KBM-7 (cell line): ENCODE data around the gene USP12.
A peak's percentile ranks its signal among the peaks of the same experiment; 100 is the strongest.
"Not testable (repeated sequence)": the region's sequence is repeated elsewhere in the genome, so short reads cannot be mapped to it uniquely, and the experiment has no call there.

Experiments
- DNase-seq: peaks from one replicate; pipeline ENCODE4 v3.0.0-alpha.2; 2015
- in situ Hi-C: fragments of 300-500 bp; cut with MboI; formaldehyde crosslinking; loops from 2 replicates; pipeline ENCODE4 v1.14.3; 2020; ENCODE audit warnings: low sequenced_read_pairs, low pct_unique_long_range_greater_than_20kb, mixed read lengths

The USP12 gene

DNA sequence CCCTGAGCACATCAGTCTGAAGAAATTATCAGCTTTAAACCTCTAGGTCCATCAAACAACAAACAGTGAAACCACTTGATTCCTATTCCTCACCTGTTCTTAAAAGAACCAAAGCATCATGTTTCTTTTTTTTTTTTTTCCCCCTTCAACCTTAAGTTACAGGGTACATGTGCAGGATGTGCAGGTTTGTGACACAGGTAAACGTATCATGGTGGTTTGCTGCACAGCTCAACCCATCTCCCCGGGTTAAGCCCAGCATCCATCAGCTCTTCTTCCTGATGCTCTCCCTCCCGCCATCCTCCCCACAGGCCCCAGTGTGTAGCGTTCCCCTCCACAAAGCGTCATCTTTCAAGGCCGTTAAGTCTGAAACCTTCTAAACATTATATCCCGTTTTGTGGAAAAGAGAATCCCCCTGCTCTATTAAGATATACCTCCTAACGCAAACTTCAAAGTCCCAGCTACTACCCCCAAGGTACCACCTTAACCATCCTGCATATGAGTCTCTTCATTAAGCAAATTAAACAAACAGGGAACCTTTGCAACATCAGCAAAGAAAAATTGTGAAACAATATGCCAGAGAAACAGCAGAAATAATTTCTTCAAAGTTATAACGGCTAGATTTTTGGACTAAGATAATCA is 10.8 kb downstream of the USP12 start:
- in situ Hi-C loops, result no loop called here
- no peak for DNase-seq

DNA sequence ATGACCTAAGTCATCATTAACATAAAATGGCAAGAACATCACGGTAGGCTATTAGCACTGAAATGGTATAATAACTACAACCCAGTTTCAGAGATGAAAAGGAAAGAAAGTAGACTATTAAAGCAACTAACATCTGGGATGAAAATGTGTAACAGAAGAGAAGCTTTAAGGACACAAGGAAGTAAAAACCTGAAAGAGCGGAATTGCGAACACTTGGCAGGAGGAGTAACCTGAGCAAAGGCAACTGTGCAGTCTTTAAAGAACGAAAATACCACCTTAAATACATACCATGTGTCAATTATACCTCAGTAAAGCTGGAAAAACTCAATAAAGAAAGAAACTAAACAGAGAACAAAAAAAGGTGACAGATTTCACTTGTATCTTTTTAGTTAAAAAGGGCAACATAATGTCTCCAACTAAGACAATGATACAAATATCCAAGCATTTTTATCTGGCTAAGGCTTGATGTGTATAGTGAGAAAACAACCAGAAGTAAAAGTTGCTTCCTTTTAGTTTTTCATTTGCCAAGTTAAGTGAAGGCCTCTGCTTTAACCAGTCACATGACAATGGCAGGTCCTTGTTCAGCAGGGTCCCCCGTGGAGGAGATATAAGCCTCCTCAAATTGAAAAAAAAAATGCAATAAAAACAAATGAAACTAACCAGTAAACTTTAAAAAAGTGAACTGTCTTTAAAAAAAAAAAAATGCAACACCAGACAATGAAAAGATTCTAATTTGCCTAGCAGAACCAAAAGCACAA is 11.6 kb downstream of the USP12 start:
- DNase-seq, result no peak
- in situ Hi-C loops, result no loop called here

DNA sequence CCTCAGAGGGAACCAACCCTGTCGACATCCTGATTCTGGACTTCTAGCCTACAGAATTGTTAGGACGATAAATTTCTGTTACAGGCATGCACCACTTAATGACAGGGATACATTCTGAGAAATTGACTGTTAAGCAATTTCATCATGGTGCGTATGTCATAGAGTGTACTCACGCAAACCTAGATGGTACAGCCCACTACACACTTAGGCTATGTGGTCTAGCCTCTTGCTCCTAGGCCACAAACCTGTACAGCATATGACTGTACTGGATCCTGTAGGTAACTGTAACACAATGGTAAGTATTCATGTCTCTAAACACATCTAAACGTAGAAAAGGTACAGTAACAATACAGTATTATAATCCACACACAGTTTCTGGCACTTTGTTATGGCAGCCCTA is 13.3 kb downstream of the USP12 start:
- in situ Hi-C loops, result no loop called here
- no peak for DNase-seq

DNA sequence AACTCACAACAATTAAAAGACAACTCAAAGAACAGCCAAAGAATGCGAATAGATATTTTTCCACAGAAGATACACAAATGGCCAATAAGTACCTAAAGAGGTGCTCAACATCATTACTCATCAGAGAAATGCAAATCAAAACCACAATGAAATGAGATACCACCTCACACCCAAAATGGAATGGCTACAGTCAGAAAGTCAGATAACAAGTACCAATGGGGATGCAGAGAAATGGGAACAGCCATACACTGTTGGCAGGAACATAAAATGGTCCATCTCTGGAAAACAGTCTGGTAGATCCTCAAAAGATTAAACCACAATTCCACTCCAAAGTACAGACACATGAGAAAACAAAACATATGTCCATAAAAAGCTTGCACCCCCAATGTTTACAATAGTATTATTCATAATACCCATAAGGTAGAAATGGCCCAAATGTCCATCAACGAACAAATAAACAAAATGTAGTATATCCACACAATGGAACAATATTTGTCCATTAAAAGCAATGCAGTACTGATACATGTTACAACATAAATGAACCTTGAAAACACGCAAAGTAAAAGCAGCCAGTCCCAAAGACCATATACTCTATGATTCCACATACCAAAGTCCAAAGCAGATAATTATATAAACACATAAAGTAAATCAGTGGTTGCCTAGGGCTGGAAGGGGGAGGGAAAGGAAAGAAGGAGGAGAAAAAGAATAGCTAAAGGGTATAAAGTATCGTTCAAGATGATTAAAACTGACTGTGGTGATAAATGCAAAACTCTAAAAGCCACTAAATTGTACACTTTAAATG is 19.6 kb downstream of the USP12 start:
- no peak for DNase-seq
- in situ Hi-C loops, result no loop called here

DNA sequence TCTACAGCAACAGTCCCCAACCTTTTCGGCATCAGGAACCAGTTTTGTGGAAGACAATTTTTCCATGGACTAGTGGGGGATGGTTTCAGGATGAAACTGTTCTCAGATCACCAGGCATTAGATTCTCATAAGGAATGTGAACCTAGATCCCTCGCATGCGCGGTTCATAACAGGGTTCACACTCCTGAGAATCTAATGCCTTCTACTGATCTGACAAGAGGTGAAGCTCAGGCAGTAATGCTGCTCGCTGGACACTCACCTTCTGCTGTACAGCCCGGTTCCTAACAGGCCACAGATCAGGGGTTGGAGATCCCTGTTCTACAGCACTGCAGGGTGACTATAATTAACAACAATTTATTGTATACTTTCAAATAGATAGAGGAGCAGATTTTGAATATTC is 21.9 kb downstream of the USP12 start:
- in situ Hi-C loops, result no loop called here
- no peak for DNase-seq

DNA sequence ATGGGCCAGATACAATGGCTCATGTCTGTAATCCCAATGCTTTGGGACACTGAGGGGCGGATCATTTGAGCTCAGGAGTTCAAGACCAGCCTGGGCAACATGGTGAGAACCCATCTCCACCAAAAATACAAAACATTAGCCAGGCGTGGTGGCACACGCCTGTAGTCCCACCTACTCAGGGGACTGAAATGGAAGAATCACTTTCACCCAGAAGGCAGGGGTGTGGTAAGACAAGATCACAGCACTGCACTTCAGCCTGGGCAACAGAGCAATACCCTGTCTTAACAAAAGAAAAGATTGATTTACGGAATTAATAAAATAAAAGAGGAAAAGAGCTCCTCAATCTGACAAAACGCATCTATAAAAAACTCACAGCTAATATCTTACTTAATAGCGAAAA is 22.7 kb downstream of the USP12 start:
- DNase-seq, result no peak
- in situ Hi-C loops, result no loop called here

DNA sequence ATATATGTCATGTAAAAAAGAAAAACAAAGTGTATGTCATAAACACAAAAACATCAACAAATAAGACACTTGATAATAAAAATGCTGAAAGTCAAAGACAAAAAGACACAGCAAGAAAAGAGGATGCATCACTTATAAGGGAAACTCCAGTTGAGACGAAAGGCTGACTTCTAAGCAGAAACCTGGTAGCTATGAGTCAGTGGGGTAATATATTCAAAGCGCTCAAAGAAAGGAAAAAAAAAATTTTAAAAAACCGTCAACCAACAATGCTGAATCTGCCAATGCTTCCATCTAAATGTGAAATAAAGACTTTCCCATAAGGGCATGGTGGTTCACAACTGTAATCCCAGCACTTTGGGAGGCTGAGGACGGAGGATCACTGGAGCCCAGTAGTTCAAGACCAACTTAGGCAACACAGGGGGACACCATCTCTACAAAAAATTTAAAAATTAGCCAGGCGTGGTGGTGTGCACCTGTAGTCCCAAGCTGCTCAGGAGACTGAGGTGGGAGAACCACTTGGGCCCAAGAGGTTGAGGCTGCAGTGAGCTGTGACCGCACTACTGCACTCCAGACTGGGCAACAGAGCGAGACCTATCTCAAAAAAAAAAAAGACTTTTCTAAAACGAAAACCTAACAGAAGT is 24.0 kb downstream of the USP12 start:
- in situ Hi-C loops, result no loop called here
- no peak for DNase-seq

DNA sequence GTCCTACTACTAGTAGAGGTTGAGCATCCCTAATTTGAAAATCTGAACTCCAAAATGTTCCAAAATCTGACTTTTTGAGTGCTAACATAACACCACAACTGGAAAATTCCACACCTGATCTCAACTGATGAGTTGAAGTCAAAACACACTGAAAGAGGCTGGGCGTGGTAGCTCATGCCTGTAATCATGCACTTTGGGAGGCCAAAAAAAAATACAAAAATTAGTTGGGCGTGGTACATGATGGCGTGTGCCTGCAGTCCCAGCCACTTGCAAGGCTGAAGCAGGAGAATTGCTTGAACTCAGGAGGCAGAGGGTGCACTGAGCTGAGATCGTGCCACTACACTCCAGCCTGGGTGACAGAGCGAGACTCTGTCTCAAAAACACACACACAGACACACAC is 29.9 kb downstream of the USP12 start:
- in situ Hi-C loops, result no loop called here

DNA sequence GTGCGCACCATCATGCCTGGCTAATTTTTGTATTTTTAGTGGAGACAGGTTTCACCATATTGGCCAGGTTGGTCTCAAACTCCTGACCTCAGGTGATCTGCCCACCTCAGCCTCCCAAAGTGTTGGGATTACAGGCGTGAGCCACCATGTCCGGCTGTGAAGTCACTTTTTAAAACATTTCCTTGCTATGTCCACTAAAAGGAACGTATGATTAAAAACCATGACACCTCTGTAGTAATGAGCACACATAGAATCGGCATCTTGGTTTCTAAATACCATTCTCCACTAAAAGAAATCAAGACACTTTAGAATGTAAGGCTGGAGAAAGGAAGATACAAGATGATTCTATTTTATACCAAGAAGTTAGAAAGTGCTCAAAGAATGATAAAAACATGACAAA is 30.5 kb downstream of the USP12 start:
- in situ Hi-C loops, DNase-seq: not testable (repeated sequence)

More for the DNA sequence above, 29.9 kb downstream of the USP12 start:
- DNase-seq, result no peak

DNA sequence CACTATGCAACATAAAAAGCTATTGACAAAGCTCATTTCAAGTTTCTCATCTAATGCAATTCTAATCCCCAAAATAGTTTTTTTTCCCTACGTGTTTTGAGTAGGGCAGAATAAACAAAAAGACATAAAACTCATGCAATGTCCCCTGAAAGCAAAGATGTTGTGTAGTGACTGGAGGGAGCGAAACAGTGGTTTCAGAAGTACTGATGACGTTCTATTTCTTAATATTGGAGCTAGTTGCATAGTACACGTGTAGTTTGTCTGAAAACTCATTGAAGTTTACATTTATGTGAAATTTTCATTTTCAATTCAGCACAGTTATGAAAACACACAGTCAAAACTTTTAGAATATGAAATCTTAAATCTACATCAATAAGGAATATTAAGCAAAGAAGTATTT is 31.6 kb downstream of the USP12 start:
- DNase-seq, result no peak
- in situ Hi-C loops, result no loop called here

DNA sequence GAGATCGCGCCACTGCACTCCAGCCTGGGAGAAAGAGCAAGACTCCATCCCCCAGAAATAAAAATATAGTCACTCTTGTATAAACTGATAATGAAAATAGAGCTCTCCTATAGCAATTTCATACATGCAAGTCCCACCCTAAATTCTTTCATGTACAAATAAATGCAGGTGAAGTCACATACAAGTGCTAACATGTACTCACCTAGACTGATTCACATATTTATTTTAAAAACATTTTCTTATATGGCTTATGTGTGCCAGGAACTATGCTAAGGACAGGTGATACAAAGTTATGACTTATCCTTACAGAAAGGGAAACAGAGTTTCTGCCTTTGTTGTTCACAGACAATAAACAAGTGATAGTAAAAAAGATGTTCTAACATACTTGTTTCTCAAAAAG is 32.0 kb downstream of the USP12 start:
- DNase-seq, result no peak
- in situ Hi-C loops, result no loop called here

DNA sequence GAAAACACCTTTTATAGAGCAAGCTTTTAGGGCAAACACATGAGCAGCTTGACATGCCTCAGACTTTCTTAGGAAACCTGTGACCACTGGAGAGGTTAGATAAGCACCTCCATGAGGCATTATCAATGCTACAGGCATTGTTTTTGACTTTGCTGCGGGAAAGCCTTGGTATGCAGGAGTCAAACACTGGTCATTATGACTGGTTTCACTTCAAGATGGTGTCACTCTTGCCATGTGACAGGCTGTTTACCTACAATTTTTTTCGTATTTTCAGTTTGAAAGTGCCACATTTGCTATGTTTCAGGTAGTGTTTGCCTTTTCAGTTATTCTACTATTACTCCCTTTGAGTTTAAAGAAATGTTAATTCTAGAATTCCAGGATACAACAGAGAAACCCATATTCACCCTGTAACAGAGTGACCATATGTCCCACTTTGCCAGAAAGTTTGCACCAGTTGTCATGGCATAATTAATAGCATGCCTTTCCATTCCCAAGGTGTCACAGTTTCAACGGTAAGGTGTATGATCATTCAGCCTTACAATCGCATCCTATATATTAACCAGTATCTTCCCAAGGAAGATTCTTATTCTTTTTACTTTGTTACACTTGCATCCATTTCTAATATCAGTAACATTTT is 33.0 kb downstream of the USP12 start:
- DNase-seq, result no peak
- in situ Hi-C loops, result no loop called here

DNA sequence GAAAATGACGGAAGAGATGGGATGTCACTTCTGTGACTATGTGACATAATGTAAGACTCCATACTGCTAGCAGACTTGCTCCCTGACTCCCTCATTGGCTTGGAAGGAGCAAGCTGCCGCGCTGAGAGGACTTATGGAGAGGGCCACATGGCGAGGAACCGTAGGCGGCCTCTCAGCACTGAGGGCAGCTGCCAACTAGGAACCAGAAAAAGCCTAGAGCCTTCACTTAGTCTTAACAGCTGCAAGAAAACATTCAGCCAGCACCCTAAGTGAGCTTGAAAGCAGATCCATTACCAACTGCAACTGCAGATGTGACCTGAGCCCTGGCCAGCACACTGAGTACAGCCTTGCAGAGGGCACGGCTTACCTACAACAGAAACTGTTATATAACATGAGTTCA is 33.9 kb downstream of the USP12 start:
- no peak for DNase-seq
- in situ Hi-C loops, result no loop called here

DNA sequence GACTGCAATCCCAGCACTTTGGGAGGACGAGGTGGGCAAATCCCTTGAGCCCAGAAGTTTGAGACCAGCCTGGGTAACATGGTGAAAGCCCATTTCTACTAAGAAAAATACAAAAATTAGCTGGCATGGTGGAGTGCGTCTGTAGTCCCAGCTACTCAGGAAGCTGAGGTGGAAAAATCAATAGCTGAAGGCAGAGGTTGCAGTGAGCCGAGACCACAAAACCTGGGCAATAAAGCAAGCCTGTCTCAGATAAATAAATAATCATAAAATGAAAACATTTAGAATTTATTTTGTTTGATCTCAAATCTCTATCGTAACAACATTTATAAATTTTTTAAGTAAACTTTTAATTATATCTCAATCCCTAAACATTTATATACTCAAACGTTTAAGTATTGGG is 36.6 kb downstream of the USP12 start:
- peak; percentile 29 for DNase-seq
- in situ Hi-C loops, result no loop called here

DNA sequence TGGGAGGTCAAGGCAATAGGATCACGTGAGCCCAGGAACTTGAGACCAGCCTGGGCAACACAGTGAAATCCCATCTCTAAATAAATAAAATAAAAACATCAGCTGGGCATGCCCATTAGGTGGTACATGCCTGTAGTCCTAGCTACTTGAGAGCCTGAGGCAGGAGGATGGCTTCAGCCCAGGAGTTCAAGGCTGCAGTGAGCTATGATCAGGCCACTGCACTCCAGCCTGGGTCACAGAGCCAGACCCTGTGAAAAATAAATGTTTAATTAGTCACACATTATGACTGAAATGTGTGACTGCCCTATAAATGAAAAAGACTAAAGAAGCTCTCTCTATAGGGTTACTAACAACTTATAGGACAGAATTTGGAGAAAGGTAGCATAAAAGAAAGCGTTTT is 37.7 kb downstream of the USP12 start:
- no peak for DNase-seq
- in situ Hi-C loops, result no loop called here

DNA sequence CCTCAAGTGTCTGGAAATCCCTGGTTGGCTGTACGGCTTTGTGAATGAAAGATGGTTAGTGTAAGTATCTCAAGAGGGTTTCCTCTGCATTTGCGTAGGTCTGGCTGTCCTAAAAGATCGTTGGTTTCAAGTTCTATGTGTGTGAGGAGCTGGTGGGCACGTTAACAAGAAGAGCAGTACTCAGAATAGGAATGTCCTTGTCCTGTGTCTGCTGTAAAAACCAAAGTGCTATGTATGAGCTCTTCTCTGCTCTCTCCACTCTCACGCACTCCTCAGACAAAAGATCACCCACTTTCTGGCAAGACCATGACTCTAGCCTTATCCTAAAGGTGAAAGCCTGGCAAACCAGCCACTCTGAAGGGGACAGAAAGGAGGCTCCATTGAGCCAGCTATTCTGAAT is 39.1 kb downstream of the USP12 start:
- DNase-seq, result no peak
- in situ Hi-C loops, result no loop called here

DNA sequence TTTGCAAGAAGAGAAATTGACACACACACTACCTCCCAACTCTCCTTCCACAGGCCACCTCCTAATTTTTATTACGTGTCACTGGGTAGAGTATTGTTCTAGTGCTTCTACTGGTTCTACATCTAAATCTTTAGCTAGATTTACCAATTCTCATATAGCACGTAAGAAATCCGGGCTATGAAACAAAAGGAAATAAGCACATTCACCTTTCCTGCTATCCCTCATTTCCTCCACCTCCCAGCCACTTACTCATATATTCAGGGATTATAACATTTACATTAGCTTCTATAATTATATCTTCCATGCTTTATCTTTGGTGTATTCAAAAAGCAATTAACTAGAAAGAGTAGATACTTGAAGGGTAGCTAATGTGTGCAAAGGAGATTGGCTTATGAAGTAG is 39.7 kb downstream of the USP12 start:
- in situ Hi-C loops, result no loop called here
- DNase-seq, result no peak

DNA sequence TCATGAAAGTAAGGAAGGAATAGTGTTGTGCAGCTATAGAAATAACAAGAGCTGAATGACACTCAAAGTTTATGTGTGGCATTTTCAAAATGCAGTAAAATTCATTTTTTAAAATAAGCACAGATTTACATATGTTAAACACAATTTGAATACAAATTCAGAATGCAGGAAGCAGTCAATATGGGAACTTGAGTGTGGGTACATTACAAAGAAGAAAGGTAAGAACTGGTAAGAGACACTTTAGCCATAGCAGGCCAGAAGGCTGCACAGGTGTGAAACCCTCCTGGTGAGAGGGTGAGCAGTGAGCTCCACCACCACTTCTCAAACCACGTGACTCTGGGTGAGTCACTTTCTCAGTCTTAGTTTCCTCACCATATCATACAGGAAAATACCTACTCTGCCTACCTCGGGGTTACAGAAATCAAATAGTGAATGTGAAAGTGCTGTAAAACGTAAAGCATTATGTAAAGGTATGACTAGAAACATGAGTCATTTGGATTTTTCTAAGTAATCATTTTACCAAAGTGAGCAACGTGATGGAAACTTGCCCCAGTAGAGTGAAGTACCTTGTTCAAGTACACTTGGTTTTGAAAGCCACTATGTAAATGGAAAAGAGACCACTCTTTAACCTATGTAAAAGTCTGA is 40.5 kb downstream of the USP12 start:
- in situ Hi-C loops, result no loop called here

More for the DNA sequence above, 40.5 kb downstream of the USP12 start:
- no peak for DNase-seq
